NCI-H748 (cell line): Measurements from ENCODE around the gene COL12A1.

Source experiments
- DNase-seq: peaks from one replicate; lab custom pipeline; 2025; ENCODE audit not compliant: unreplicated experiment; lab: John Stamatoyannopoulos, UW

The COL12A1 gene

GRCh38 chr6:75052491-75052890 lies 153.4 kb downstream of the COL12A1 start:
- no peak for DNase-seq

DNA sequence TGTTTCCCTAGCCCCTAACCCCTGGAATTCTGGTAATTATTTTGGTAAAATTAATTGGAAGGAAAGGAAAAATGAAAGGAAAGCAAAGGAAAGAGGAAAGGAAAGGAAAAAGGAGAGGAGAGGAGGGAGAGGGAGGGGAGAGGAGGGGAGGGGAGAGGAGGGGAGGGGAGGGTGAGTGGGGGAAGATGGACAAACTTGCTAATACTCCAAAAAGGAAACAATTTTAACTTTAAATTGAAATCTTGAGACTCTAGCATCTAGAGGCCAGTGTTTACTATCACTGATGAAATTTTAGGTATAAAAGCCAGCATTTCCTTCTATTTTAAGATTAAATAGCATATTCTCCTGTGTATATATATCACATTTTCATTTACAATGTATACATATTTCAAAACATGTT lies 156.5 kb downstream of the COL12A1 start:
- no peak for DNase-seq

- DNase-seq = no peak
Observed at GRCh38 chr6:75044846-75045245, 161.0 kb downstream of the COL12A1 start.

DNA sequence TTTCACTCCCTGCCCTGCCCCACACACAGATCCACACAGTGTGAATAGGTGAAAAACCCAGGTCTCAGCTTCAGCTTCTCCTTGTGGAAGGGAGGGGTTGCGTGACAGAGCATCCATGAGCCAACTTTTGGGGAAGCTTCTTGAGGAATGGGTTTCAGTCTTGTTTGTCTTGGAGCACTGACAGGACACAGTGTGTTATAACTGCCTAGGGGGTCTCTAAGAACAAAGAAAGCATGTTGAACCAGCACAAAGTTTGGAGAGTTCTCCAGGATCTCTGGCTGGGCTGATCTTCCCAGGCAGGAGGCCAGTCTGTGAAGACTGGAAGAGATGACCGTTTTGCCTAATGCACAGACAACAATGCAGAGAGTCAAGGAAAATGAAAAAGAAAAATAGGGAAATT lies 164.5 kb downstream of the COL12A1 start:
- DNase-seq = no peak
